Activated naive CD4-positive, alpha-beta T cell treated with anti-CD3 and anti-CD28 coated beads for 36 hours (primary cell): Measurements from ENCODE around the gene NXPH2. TPM values are rescaled to one million over a fixed set of nuclear protein-coding genes. Genes with fewer than 3 reads are reported as not detected.

ENCODE experiments used
- CTCF ChIA-PET: fragments of 350-600 bp; sonication (Branson Sonifier 250); formaldehyde crosslinking; loops from one replicate; lab custom pipeline; 2021; ENCODE audit warnings: antibody characterized with exemption; lab: Charles Lee
- DNase-seq: peaks from one replicate; pipeline ENCODE4 v3.0.0-alpha.2; 2020
- H3K27ac Mint-ChIP-seq: one replicate; pipeline ENCODE4 v1.8.0; 2021; ENCODE audit warnings: mild to moderate bottlenecking, mixed read lengths
- H3K27me3 Mint-ChIP-seq: one replicate; pipeline ENCODE4 v1.8.0; 2021; ENCODE audit warnings: low read depth, mixed read lengths
- H3K36me3 Mint-ChIP-seq: one replicate; pipeline ENCODE4 v1.8.0; 2021; ENCODE audit warnings: low read depth, mixed read lengths
- H3K4me1 Mint-ChIP-seq: one replicate; pipeline ENCODE4 v1.8.0; 2021; ENCODE audit warnings: low read depth, mixed read lengths
- H3K4me3 Mint-ChIP-seq: one replicate; pipeline ENCODE4 v1.8.0; 2021; ENCODE audit warnings: mild to moderate bottlenecking, moderate library complexity, mixed read lengths
- H3K9me3 Mint-ChIP-seq: one replicate; pipeline ENCODE4 v1.8.0; 2021; ENCODE audit warnings: mixed read lengths
- intact Hi-C: fragments of 100-400 bp; cut with micrococcal nuclease; formaldehyde crosslinking; loops from one replicate; pipeline ENCODE4 v1.15.1; 2023
- total RNA-seq, 2 experiments: library from RNA; stranded (reverse); gene quantifications; one replicate each; pipeline ENCODE4 v1.2.3, GENCODE V29; 2021

NXPH2 gene
- not detected for total RNA-seq

GRCh38 chr2:138779781-138780445, at the start of gene NXPH2:
NXPH2 (minus strand) TSS chr2:138780390; CDS start chr2:138780241, 149 bp downstream.
- H3K4me3 Mint-ChIP-seq: no peak within 1 kb of the TSS
- H3K36me3 Mint-ChIP-seq: no peaks in the 10 kb centered on the region
- H3K9me3 Mint-ChIP-seq: no peaks in the 10 kb centered on the region
- peaks cover 40% of the 10 kb centered on the region for H3K27me3 Mint-ChIP-seq
- no peak within 1 kb of the TSS for H3K27ac Mint-ChIP-seq
- intact Hi-C loops: no loop called here
- peaks cover 3% of the 10 kb centered on the region for H3K4me1 Mint-ChIP-seq
- CTCF ChIA-PET: no interaction called here
- DNase-seq: no peak

- peak; percentile 55 for DNase-seq
Measured at GRCh38 chr2:138829326-138829919, 49.2 kb upstream of the NXPH2 start.

GRCh38 chr2:138827426-138828054, 47.4 kb upstream of the NXPH2 start:
- Mint-ChIP-seq H3K27ac (no peak overlapping the region), H3K4me3 (no peak overlapping the region), H3K36me3 (no peaks in the 10 kb centered on the region), H3K27me3 (peaks cover 6% of the 10 kb centered on the region), H3K4me1 (no peaks in the 10 kb centered on the region), H3K9me3 (no peaks in the 10 kb centered on the region)
- CTCF ChIA-PET: interaction anchor here (0.7 to 2.2 kb wide), 16 partner anchors 8 to 989 kb away, joined by 3 to 8 read pairs (median 4); no protein-coding TSS in a partner anchor
- intact Hi-C loops: loop anchor here (1.0 to 5.0 kb wide), 5 partner anchors 350 to 961 kb away; no protein-coding TSS in a partner anchor
- DNase-seq: peak; percentile 30

More at GRCh38 chr2:138829326-138829919, 49.2 kb upstream of the NXPH2 start:
- H3K27me3 Mint-ChIP-seq: peaks cover 6% of the 10 kb centered on the region
- H3K9me3 Mint-ChIP-seq: no peaks in the 10 kb centered on the region
- H3K36me3 Mint-ChIP-seq: no peaks in the 10 kb centered on the region
- H3K4me3 Mint-ChIP-seq: no peak overlapping the region
- H3K27ac Mint-ChIP-seq: no peak overlapping the region
- CTCF ChIA-PET: interaction anchor here (0.6 kb wide), 1 partner anchor 1013 kb away, joined by 3 read pairs; no protein-coding TSS in a partner anchor
- no peaks in the 10 kb centered on the region for H3K4me1 Mint-ChIP-seq
- intact Hi-C loops: loop anchor here (5.0 kb wide), 1 partner anchor 457 kb away; no protein-coding TSS in a partner anchor

GRCh38 chr2:138823666-138824065, 43.5 kb upstream of the NXPH2 start:
- Mint-ChIP-seq H3K4me3 (no peak overlapping the region), H3K36me3 (no peaks in the 10 kb centered on the region), H3K4me1 (no peaks in the 10 kb centered on the region), H3K27me3 (peaks cover 6% of the 10 kb centered on the region), H3K9me3 (no peaks in the 10 kb centered on the region), H3K27ac (no peak overlapping the region)
- DNase-seq: no peak
- intact Hi-C loops: no loop called here
- CTCF ChIA-PET: no interaction called here

GRCh38 chr2:138819964-138820363, 39.8 kb upstream of the NXPH2 start:
- no peak for DNase-seq
- H3K27me3 Mint-ChIP-seq: peaks cover 7% of the 10 kb centered on the region
- H3K27ac Mint-ChIP-seq: no peak overlapping the region
- intact Hi-C loops: no loop called here
- CTCF ChIA-PET: interaction anchor here (1.6 kb wide), 1 partner anchor 7 kb away, joined by 5 read pairs; no protein-coding TSS in a partner anchor
- no peak overlapping the region for H3K4me3 Mint-ChIP-seq
- H3K9me3 Mint-ChIP-seq: no peaks in the 10 kb centered on the region
- H3K36me3 Mint-ChIP-seq: no peaks in the 10 kb centered on the region
- no peaks in the 10 kb centered on the region for H3K4me1 Mint-ChIP-seq

- Mint-ChIP-seq H3K4me3 (no peak overlapping the region), H3K27me3 (peaks cover 8% of the 10 kb centered on the region), H3K27ac (no peak overlapping the region), H3K9me3 (no peaks in the 10 kb centered on the region), H3K4me1 (no peaks in the 10 kb centered on the region), H3K36me3 (no peaks in the 10 kb centered on the region)
- intact Hi-C loops: no loop called here
- CTCF ChIA-PET: interaction anchor here (1.0 to 1.6 kb wide), 2 partner anchors 9 to 10 kb away, joined by 3 to 5 read pairs; no protein-coding TSS in a partner anchor
- no peak for DNase-seq
Measured at GRCh38 chr2:138818556-138818955, 38.4 kb upstream of the NXPH2 start.

- no peak overlapping the region for H3K27ac Mint-ChIP-seq
- no peak for DNase-seq
- H3K36me3 Mint-ChIP-seq: no peaks in the 10 kb centered on the region
- peaks cover 15% of the 10 kb centered on the region for H3K27me3 Mint-ChIP-seq
- no peaks in the 10 kb centered on the region for H3K4me1 Mint-ChIP-seq
- no peak overlapping the region for H3K4me3 Mint-ChIP-seq
- no peaks in the 10 kb centered on the region for H3K9me3 Mint-ChIP-seq
- intact Hi-C loops: no loop called here
- CTCF ChIA-PET: interaction anchor here (0.6 to 1.2 kb wide), 3 partner anchors 9 to 415 kb away, joined by 3 to 7 read pairs (median 3); no protein-coding TSS in a partner anchor
Measured at GRCh38 chr2:138814123-138814898, 34.1 kb upstream of the NXPH2 start.

GRCh38 chr2:138811431-138811830, 31.2 kb upstream of the NXPH2 start:
- DNase-seq: no peak
- Mint-ChIP-seq H3K4me3 (no peak overlapping the region), H3K4me1 (no peaks in the 10 kb centered on the region), H3K36me3 (no peaks in the 10 kb centered on the region), H3K27me3 (peaks cover 14% of the 10 kb centered on the region), H3K9me3 (no peaks in the 10 kb centered on the region), H3K27ac (no peak overlapping the region)
- intact Hi-C loops: no loop called here
- CTCF ChIA-PET: interaction anchor here (0.6 to 0.7 kb wide), 4 partner anchors 183 to 952 kb away, joined by 3 to 4 read pairs (median 4); no protein-coding TSS in a partner anchor

GRCh38 chr2:138794724-138795123, 14.5 kb upstream of the NXPH2 start:
- Mint-ChIP-seq H3K4me1 (no peaks in the 10 kb centered on the region), H3K27me3 (peaks cover 37% of the 10 kb centered on the region), H3K4me3 (no peak overlapping the region), H3K27ac (no peak overlapping the region), H3K36me3 (no peaks in the 10 kb centered on the region), H3K9me3 (peaks cover under 1% of the 10 kb centered on the region)
- no peak for DNase-seq
- intact Hi-C loops: no loop called here
- CTCF ChIA-PET: interaction anchor here (1.4 kb wide), 1 partner anchor 8 kb away, joined by 5 read pairs; no protein-coding TSS in a partner anchor

GRCh38 chr2:138787053-138787666, 7.0 kb upstream of the NXPH2 start:
- no peak overlapping the region for H3K27ac Mint-ChIP-seq
- intact Hi-C loops: loop anchor here (1.0 to 5.0 kb wide), 3 partner anchors 300 to 921 kb away; no protein-coding TSS in a partner anchor
- peaks cover 13% of the 10 kb centered on the region for H3K27me3 Mint-ChIP-seq
- peak; percentile 6 for DNase-seq
- CTCF ChIA-PET: interaction anchor here (0.6 to 2.1 kb wide), 14 partner anchors 8 to 922 kb away, joined by 3 to 7 read pairs (median 3); no protein-coding TSS in a partner anchor
- H3K36me3 Mint-ChIP-seq: no peaks in the 10 kb centered on the region
- no peak overlapping the region for H3K4me3 Mint-ChIP-seq
- no peaks in the 10 kb centered on the region for H3K9me3 Mint-ChIP-seq
- no peaks in the 10 kb centered on the region for H3K4me1 Mint-ChIP-seq

- CTCF ChIA-PET: no interaction called here
- peaks cover 38% of the 10 kb centered on the region for H3K27me3 Mint-ChIP-seq
- H3K4me1 Mint-ChIP-seq: peaks cover 3% of the 10 kb centered on the region
- intact Hi-C loops: no loop called here
- no peaks in the 10 kb centered on the region for H3K9me3 Mint-ChIP-seq
- no peak overlapping the region for H3K4me3 Mint-ChIP-seq
- H3K27ac Mint-ChIP-seq: no peak overlapping the region
- no peaks in the 10 kb centered on the region for H3K36me3 Mint-ChIP-seq
- DNase-seq: no peak
Measured at GRCh38 chr2:138782383-138782782, 2.2 kb upstream of the NXPH2 start.
